LNCaP clone FGC (cell line): ENCODE measurements around the gene OLFM1.

ENCODE experiments used
- DNase-seq: peaks from one replicate; pipeline ENCODE4 v3.0.0-alpha.2; 2011; ENCODE audit warnings: low read depth
- H3K4me3 ChIP-seq: 2 replicates; pipeline ENCODE4 v1.5.1; 2011; ENCODE audit warnings: mild to moderate bottlenecking, low read depth, low read length, control low read depth
- TF ChIP-seq, protein P1 (sequence below): IDR thresholded peaks from 2 replicates; pipeline ENCODE4 v1.5.1; 2012; ENCODE audit warnings: mild to moderate bottlenecking; ENCODE audit not compliant: control insufficient read depth, insufficient read depth; ENCODE audit errors: extremely low read depth

Gene OLFM1

DNA sequence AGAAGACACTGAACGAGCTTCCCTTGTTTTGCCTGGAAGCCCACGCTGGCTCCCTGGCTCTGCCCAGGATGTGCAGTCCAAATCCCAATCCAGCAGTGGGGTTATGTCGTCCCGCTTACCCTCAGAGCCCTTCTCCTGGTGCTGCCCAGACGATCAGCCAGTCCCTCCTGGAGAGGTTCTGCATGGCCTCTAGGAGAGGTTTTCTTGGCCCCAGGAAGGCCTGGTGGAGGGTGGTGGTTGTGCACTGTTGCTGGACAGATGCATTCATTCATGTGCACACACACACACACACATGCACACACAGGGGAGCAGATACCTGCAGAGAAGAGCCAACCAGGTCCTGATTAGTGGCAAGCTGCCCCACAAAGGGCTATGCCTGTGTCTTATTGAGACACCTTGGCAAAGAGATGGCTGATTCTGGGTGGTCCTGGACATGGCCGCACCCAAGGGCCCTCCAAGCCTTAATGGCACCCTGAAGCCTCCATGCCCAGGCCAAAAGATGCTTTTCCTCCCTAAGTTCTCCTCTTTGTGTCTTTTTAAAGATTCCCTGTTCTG is 10.5 kb upstream of the OLFM1 start:
- no peak for DNase-seq
- H3K4me3 ChIP-seq: no peak overlapping the region
- TF ChIP-seq, protein P1, sequence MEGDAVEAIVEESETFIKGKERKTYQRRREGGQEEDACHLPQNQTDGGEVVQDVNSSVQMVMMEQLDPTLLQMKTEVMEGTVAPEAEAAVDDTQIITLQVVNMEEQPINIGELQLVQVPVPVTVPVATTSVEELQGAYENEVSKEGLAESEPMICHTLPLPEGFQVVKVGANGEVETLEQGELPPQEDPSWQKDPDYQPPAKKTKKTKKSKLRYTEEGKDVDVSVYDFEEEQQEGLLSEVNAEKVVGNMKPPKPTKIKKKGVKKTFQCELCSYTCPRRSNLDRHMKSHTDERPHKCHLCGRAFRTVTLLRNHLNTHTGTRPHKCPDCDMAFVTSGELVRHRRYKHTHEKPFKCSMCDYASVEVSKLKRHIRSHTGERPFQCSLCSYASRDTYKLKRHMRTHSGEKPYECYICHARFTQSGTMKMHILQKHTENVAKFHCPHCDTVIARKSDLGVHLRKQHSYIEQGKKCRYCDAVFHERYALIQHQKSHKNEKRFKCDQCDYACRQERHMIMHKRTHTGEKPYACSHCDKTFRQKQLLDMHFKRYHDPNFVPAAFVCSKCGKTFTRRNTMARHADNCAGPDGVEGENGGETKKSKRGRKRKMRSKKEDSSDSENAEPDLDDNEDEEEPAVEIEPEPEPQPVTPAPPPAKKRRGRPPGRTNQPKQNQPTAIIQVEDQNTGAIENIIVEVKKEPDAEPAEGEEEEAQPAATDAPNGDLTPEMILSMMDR: no peak

DNA sequence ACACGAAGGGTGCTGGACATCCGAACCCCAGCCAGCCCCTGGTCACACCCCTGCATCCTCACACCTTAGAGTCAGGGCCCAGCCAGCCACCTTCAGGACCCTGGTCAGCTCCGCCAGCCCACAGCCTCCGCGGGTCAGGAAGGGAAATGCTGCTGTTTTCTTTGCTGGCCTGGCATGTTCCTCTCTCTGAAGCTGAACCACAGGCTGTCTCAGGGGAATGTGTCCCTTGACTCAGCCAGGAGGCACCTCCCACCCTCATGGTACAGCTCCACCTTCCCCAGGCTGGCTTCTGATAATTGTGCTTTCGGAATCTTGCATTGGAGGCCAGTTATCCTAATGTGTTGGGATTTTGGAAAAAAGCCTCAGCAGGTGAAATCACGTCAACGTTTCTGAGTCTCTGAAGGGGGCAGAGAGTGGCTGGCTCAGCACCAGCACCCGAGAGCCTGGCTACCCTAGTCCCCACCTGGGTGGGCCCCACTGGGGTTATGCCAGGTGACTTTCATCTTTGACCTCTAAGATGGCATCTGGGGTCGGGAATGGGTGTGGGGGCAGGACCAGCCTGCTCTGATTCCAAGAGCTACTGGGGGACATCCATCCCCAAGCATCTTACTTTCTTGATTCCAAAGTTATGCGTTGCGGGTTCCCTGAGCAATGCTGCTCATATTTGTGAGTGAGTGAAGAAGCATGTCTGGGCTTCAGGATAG is 9.8 kb upstream of the OLFM1 start:
- TF ChIP-seq, protein P1: no peak
- H3K4me3 ChIP-seq: no peak overlapping the region
- no peak for DNase-seq

DNA sequence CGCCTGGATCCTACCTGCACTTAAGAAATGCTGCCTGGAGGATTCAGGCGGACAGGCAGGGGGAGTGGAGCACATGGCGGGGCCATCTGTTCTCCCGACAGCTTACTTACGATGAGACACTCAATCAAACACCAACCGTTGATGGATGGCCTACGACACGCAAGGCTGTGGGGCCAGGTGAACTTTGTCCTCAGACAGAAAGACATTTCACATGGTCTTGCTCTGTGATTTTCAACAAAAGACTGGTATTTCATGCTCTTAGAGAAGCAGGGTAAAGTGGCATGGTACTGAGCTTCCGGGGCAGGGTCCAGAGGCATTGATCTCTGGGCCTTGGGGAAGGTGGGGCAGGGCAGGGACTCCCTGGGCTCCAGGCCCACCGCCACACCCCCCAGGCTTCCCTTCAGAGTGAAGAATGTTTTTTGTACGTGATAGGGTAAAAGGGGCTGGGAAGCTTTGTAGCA is 9.1 kb upstream of the OLFM1 start:
- DNase-seq: no peak
- H3K4me3 ChIP-seq: no peak overlapping the region
- TF ChIP-seq, protein P1: no peak

- H3K4me3 ChIP-seq: no peak overlapping the region
- TF ChIP-seq, protein P1: no peak
- DNase-seq: no peak
Observed at GRCh38 chr9:135079018-135079417, 8.4 kb upstream of the OLFM1 start.

- DNase-seq: no peak
- TF ChIP-seq, protein P1: no peak
- no peak overlapping the region for H3K4me3 ChIP-seq
Observed at GRCh38 chr9:135079676-135080075, 7.8 kb upstream of the OLFM1 start.

DNA sequence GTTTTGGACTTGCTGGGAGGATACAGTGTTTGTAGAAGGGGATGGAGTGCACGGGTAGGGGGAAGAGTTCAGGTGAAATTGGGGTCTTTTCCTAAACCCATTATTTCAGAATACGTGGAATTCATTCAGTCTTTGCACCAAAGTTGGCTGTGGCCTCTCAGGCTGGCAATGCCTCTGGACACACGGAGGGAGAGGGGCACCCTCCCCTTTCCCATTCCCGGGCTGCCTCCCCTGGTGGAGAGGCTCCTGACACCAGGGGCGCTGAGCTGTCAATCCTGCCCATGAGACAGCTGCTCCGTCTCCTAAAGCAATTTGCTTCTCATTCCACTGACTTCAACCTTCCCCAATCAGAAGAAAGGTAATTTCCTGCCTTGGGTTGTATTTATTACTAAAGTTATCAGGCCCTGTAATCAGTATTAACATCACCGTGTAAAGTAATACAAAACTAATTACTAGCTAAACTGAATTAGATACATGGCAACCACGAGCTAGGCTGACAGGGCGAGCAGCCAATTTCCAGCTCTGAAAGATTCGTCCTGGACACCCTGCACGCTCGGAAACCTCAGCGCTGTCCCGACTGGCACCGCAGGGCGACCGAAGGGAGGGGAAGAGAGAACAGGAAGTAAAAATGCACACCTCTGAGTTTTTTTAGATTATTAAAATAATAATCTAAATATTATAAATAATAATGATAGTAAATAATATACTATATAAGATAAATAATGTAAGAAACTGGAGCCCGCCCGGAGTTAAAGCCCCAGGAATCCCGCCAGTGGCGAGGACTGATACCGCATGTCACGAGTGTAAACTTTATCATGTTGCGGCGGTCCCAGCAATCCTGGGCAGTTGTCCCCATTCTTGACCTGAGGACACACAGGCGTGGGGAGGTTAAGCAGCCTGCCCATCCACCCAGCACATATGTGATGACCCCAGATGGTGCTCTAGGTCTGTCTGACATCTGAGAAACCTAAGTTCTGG is 6.9 kb upstream of the OLFM1 start:
- no peak overlapping the region for H3K4me3 ChIP-seq
- no peak for DNase-seq
- TF ChIP-seq, protein P1: no peak
